HepG2 (cell line): ENCODE results near the gene LRRC74A. TPM values are rescaled to one million over a fixed set of nuclear protein-coding genes. Genes with fewer than 3 reads are reported as not detected.
A peak's percentile ranks its signal among the peaks of the same experiment; 100 is the strongest.

ENCODE experiments used
- BRD4 ChIP-seq: sonication (generic); formaldehyde crosslinking; IDR thresholded peaks from 2 replicates; pipeline ENCODE4 v1.4.0; 2020; ENCODE audit warnings: missing genetic modification reagents
- CHD2 ChIP-seq: IDR thresholded peaks from 2 replicates; pipeline ENCODE4 v1.6.1; 2011; ENCODE audit warnings: low read depth, low read length, improper control_type of control experiment
- GABPA ChIP-seq, 2 experiments: IDR thresholded peaks; 2 replicates each; pipeline ENCODE4 v1.6.1; 2011 to 2016; ENCODE audit warnings: low read depth in 2 of 2, low read length in 1 of 2, missing biosample characterization in 1 of 2, missing genetic modification characterization in 1 of 2
- HNRNPK ChIP-seq: fragments of 200-400 bp; formaldehyde crosslinking; IDR thresholded peaks from 2 replicates; pipeline ENCODE4 v1.6.1; 2018; ENCODE audit warnings: low read length, low read depth, moderate library complexity, mild to moderate bottlenecking; ENCODE audit not compliant: poor library complexity, severe bottlenecking
- JUNB ChIP-seq: sonication (generic); formaldehyde crosslinking; IDR thresholded peaks from 2 replicates; pipeline ENCODE4 v1.8.0; 2022; ENCODE audit warnings: missing genetic modification reagents, mild to moderate bottlenecking, borderline replicate concordance
- KAT8 ChIP-seq: IDR thresholded peaks from 2 replicates; pipeline ENCODE4 v1.6.1; 2016; ENCODE audit warnings: missing genetic modification reagents, missing compliant biosample characterization
- KLF11 ChIP-seq: IDR thresholded peaks from 2 replicates; pipeline ENCODE4 v1.6.1; 2016; ENCODE audit warnings: missing compliant biosample characterization
- NONO ChIP-seq, 2 experiments: fragments of 450-650 bp in 1 of 2; sonication (generic) in 1 of 2; formaldehyde crosslinking in 1 of 2; IDR thresholded peaks in 1 of 2; conservative IDR thresholded peaks in 1 of 2; 2 replicates each; pipeline versions ENCODE4 v1.6.1 to v1.8.0; 2017 to 2022; ENCODE audit warnings: mild to moderate bottlenecking in 1 of 2, missing genetic modification reagents in 1 of 2, moderate library complexity in 1 of 2
- PCBP2 ChIP-seq: fragments of 200-400 bp; formaldehyde crosslinking; optimal IDR thresholded peaks from 2 replicates; pipeline ENCODE3; 2018; ENCODE audit warnings: low read length, low read depth; ENCODE audit not compliant: poor library complexity, severe bottlenecking
- PITX1 ChIP-seq: sonication (generic); formaldehyde crosslinking; IDR thresholded peaks from 2 replicates; pipeline ENCODE4 v1.5.1; 2020; ENCODE audit warnings: mild to moderate bottlenecking, missing genetic modification reagents
- RFX1 ChIP-seq: fragments of 450-650 bp; IDR thresholded peaks from 2 replicates; pipeline ENCODE4 v1.6.1; 2017
- ZNF605 ChIP-seq: sonication (generic); formaldehyde crosslinking; IDR thresholded peaks from 2 replicates; pipeline ENCODE4 v1.8.0; 2022; ENCODE audit warnings: mild to moderate bottlenecking, missing genetic modification reagents
- ZNF629 ChIP-seq: sonication (generic); formaldehyde crosslinking; conservative IDR thresholded peaks from 2 replicates; pipeline ENCODE4 v1.5.0; 2020; ENCODE audit warnings: missing genetic modification reagents
- ZNF644 ChIP-seq: IDR thresholded peaks from 2 replicates; pipeline ENCODE4 v1.6.1; 2016; ENCODE audit warnings: low read depth
- ZNF670 ChIP-seq: sonication (generic); formaldehyde crosslinking; IDR thresholded peaks from 2 replicates; pipeline ENCODE4 v1.8.0; 2022; ENCODE audit warnings: mild to moderate bottlenecking, missing genetic modification reagents, borderline replicate concordance
- ZNF772 ChIP-seq: sonication (generic); formaldehyde crosslinking; IDR thresholded peaks from 2 replicates; pipeline ENCODE4 v1.5.0; 2020; ENCODE audit warnings: mild to moderate bottlenecking, missing genetic modification reagents
- ZNF777 ChIP-seq: sonication (generic); formaldehyde crosslinking; IDR thresholded peaks from 2 replicates; pipeline ENCODE4 v1.4.0; 2020; ENCODE audit warnings: missing genetic modification reagents
- polyA plus RNA-seq, 8 experiments: library from polyadenylated mRNA; depleted of rRNA in 3 of 8; stranded (reverse) in 7 of 8; unstranded in 1 of 8; fragments of >200 nt; fragmentation: Illumina TruSeq in 4 of 8; extraction: Trizol in 4 of 8; gene quantifications; 2 replicates each; pipeline versions ENCODE4 v1.2.1 to v1.2.3, GENCODE V29; 2011 to 2016; ENCODE audit warnings: low read depth in 4 of 8, missing spikeins in 1 of 8, mixed read lengths in 1 of 8; ENCODE audit not compliant: insufficient read depth in 1 of 8
- total RNA-seq, 5 experiments: library from RNA; depleted of rRNA; stranded (reverse); fragments of >200 nt; fragmentation: Illumina TruSeq; extraction: Trizol; gene quantifications; 2 replicates each; pipeline ENCODE4 v1.2.3, GENCODE V29; 2016; ENCODE audit warnings: low read depth in 1 of 5
- TF ChIP-seq, protein P1 (sequence below): sonication (generic); formaldehyde crosslinking; IDR thresholded peaks from 2 replicates; pipeline ENCODE4 v1.8.0; 2022; ENCODE audit warnings: low read depth, missing genetic modification reagents
- TF ChIP-seq, protein P2 (sequence below): sonication (generic); formaldehyde crosslinking; IDR thresholded peaks from 2 replicates; pipeline ENCODE4 v1.8.1; 2023; ENCODE audit warnings: mild to moderate bottlenecking, moderate library complexity, missing genetic modification reagents
- TF ChIP-seq, protein P3 (sequence below): sonication (generic); formaldehyde crosslinking; IDR thresholded peaks from 2 replicates; pipeline ENCODE4 v1.8.0; 2022; ENCODE audit warnings: mild to moderate bottlenecking, missing genetic modification reagents, moderate library complexity
- TF ChIP-seq, protein P4 (sequence below): sonication (generic); formaldehyde crosslinking; IDR thresholded peaks from 2 replicates; pipeline ENCODE4 v1.5.1; 2020; ENCODE audit warnings: mild to moderate bottlenecking, moderate library complexity, missing genetic modification reagents
- TF ChIP-seq, protein P5 (sequence below): sonication (generic); formaldehyde crosslinking; conservative IDR thresholded peaks from 2 replicates; pipeline ENCODE4 v1.8.0; 2022; ENCODE audit warnings: low read depth, missing genetic modification reagents

The LRRC74A gene
- total and polyA plus RNA-seq, 2 of the 13 experiments (the other 11 are each of a cell fraction or from before 2014, with no cell fraction given) = not detected

DNA sequence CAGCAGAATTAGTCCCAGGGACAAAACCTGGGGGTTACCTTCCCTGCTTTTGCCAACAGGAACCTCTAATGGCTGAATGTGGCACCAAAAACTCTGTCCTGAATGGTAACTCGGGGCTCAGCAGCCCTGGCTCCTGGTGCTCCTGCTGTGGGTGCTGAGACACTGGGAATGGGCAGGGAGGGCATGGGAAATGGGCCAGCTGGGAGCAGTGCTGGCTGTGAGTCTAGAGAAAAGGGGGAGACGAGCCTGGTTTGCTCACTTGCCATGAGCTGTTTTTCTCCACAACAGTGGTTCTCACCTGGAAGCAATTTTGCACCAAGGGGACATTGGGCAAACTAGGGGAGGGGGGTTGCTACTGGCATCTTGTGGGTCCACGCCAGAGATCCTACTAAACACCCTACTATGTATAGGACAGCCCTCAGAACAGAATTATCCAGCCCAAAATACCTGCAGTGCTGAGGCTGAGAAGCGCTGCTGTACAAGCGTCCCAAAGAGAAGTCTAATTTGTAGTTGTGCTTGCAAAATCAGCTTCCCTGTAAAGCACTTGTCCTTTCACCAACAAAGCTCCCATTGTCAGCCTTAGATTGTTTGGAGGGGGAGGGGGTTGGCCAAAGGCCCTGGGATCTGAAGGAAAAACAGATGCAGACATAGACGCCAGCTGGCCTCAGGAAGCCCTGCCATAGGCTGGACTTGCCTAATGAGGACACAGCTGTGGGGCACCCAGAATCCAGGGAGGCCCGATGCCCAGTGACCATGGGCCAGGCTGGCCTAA is 3.6 kb downstream of the LRRC74A start (continued):
- TF ChIP-seq, protein P1, sequence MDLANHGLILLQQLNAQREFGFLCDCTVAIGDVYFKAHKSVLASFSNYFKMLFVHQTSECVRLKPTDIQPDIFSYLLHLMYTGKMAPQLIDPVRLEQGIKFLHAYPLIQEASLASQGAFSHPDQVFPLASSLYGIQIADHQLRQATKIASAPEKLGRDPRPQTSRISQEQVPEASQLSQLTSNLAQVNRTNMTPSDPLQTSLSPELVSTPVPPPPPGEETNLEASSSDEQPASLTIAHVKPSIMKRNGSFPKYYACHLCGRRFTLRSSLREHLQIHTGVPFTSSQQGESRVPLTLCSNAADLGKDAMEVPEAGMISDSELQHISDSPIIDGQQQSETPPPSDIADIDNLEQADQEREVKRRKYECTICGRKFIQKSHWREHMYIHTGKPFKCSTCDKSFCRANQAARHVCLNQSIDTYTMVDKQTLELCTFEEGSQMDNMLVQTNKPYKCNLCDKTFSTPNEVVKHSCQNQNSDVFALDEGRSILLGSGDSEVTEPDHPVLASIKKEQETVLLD (CRISPR knock-in tag) = no peak
- TF ChIP-seq ZNF777 (no peak), PCBP2 (no peak), PITX1 (CRISPR knock-in tag) (peak; percentile 26; the same call in 1 of the 2 replicates), ZNF605 (CRISPR knock-in tag) (no peak), KLF11 (no peak), ZNF772 (no peak), HNRNPK (no peak), CHD2 (no peak), BRD4 (no peak), ZNF644 (CRISPR knock-in tag) (peak; percentile 68; the same call in 1 of the 2 replicates), JUNB (no peak), NONO (IDR thresholded peaks at IDR 0.05) (no peak), NONO (CRISPR knock-in tag; conservative IDR thresholded peaks at IDR 0.05) (0 out of 2 replicates have a peak, but pooled peaks have one; percentile 28), RFX1 (no peak), GABPA (IDR thresholded peaks at IDR 0.05; ENCODE audit: low read depth, low read length) (no peak), GABPA (CRISPR knock-in tag; IDR thresholded peaks at IDR 0.05; ENCODE audit: low read depth) (no peak), KAT8 (CRISPR knock-in tag) (0 out of 2 replicates have a peak, but pooled peaks have one; percentile 16), ZNF670 (CRISPR knock-in tag) (0 out of 2 replicates have a peak, but pooled peaks have one; percentile 30), ZNF629 (CRISPR knock-in tag) (no peak)
- TF ChIP-seq, protein P2, sequence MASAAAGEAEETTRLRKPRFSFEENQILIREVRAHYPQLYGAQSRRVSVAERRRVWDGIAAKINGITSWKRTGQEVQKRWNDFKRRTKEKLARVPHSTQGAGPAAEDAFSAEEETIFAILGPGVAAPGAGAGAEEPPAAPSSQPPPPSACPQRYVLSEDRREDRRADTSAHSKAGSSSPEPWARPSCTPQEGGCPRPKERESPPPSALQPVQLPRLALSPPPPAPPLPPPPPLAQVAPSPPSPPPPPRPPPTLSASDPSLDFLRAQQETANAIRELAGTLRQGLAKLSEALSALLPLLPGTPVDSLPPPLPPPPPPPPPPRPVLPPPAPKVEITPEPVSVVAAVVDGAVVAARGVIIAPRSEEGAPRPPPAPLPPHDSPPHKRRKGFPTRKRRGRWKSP (CRISPR knock-in tag) = no peak
- TF ChIP-seq, protein P3, sequence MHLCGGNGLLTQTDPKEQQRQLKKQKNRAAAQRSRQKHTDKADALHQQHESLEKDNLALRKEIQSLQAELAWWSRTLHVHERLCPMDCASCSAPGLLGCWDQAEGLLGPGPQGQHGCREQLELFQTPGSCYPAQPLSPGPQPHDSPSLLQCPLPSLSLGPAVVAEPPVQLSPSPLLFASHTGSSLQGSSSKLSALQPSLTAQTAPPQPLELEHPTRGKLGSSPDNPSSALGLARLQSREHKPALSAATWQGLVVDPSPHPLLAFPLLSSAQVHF (CRISPR knock-in tag) = no peak
- TF ChIP-seq, protein P4, sequence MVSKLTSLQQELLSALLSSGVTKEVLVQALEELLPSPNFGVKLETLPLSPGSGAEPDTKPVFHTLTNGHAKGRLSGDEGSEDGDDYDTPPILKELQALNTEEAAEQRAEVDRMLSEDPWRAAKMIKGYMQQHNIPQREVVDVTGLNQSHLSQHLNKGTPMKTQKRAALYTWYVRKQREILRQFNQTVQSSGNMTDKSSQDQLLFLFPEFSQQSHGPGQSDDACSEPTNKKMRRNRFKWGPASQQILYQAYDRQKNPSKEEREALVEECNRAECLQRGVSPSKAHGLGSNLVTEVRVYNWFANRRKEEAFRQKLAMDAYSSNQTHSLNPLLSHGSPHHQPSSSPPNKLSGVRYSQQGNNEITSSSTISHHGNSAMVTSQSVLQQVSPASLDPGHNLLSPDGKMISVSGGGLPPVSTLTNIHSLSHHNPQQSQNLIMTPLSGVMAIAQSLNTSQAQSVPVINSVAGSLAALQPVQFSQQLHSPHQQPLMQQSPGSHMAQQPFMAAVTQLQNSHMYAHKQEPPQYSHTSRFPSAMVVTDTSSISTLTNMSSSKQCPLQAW (CRISPR knock-in tag) = no peak
- TF ChIP-seq, protein P5, sequence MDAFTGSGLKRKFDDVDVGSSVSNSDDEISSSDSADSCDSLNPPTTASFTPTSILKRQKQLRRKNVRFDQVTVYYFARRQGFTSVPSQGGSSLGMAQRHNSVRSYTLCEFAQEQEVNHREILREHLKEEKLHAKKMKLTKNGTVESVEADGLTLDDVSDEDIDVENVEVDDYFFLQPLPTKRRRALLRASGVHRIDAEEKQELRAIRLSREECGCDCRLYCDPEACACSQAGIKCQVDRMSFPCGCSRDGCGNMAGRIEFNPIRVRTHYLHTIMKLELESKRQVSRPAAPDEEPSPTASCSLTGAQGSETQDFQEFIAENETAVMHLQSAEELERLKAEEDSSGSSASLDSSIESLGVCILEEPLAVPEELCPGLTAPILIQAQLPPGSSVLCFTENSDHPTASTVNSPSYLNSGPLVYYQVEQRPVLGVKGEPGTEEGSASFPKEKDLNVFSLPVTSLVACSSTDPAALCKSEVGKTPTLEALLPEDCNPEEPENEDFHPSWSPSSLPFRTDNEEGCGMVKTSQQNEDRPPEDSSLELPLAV = no peak
